VCaP (cell line): Measurements from ENCODE around the gene EIF3K.

Experiments used
- H3K27ac ChIP-seq: fragments of 450-650 bp; 2 replicates; pipeline ENCODE4 v1.5.1; 2017
- TF ChIP-seq, protein P1 (sequence below): fragments of 450-650 bp; conservative IDR thresholded peaks from 2 replicates; pipeline ENCODE4 v1.5.1; 2017; ENCODE audit warnings: mild to moderate bottlenecking, moderate library complexity

The EIF3K gene

DNA sequence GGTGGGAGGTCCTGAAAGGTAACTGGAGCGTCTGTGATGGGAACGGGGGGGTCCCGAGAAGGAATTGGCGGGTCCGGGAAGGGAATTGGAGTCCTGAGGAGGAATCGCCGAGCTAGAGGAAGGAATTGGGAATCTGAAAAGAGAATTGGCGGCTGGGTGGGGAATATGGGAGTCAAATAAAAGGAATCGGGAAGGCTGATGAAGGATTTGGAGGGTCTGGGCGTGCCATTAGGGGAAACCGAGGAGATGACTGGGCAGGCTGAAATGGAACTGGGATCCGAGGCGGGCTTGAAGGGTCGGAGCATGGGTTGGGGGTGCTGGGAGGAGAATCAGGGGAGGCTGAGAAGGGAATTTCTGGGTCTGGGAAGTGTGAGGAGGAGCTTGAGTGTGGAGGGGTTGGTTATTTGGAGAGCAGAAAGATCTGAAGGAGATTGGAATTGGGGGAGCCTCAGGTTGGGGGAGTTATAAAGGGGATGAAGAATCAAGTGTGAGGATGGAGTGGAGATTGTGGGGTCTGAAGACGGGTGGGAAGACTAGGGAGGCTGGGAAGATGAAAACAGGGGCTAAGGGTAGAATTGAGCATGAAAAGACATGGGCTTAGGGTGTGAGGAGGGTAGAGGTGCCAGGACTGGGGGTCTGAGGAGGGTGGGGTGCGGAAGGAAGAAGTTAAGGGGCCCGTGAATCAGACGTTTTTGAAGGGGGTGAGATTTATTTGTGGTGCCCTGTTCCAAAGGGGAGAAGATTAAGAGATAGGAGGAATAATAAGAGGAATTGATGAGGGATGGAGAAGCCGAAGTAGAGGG, 29.2 kb downstream of the EIF3K start:
- TF ChIP-seq, protein P1, sequence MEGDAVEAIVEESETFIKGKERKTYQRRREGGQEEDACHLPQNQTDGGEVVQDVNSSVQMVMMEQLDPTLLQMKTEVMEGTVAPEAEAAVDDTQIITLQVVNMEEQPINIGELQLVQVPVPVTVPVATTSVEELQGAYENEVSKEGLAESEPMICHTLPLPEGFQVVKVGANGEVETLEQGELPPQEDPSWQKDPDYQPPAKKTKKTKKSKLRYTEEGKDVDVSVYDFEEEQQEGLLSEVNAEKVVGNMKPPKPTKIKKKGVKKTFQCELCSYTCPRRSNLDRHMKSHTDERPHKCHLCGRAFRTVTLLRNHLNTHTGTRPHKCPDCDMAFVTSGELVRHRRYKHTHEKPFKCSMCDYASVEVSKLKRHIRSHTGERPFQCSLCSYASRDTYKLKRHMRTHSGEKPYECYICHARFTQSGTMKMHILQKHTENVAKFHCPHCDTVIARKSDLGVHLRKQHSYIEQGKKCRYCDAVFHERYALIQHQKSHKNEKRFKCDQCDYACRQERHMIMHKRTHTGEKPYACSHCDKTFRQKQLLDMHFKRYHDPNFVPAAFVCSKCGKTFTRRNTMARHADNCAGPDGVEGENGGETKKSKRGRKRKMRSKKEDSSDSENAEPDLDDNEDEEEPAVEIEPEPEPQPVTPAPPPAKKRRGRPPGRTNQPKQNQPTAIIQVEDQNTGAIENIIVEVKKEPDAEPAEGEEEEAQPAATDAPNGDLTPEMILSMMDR, result no peak
- H3K27ac ChIP-seq, result peak overlapping the region; percentile 92

DNA sequence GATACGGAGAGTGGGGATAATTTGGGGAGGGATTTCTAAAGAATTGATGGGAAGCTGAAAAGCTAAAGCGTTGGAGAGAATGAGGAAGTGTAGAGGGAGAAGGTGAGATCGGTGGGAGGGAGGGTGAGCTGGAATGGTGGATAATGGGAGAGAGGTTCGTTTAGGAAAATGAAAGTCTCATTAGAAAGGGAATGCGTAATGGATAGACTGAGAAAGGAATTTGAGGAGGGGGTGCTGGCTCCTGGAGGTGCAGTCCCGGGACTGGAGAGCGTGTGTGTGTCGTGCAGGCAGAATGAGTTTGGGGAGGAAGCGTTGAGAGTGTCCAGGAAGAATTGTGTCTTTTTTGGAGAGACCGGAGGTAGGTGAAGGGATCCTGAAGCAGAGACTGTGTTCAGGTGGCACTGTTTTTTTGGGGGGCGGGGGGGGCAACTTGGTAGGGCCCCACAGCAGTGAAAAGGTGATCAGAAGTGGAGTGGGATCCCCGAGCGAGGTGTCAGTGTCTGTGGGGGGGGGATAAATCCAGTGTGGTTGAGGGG, 29.8 kb downstream of the EIF3K start:
- TF ChIP-seq, protein P1, result no peak
- peak overlapping the region; percentile 92 for H3K27ac ChIP-seq

DNA sequence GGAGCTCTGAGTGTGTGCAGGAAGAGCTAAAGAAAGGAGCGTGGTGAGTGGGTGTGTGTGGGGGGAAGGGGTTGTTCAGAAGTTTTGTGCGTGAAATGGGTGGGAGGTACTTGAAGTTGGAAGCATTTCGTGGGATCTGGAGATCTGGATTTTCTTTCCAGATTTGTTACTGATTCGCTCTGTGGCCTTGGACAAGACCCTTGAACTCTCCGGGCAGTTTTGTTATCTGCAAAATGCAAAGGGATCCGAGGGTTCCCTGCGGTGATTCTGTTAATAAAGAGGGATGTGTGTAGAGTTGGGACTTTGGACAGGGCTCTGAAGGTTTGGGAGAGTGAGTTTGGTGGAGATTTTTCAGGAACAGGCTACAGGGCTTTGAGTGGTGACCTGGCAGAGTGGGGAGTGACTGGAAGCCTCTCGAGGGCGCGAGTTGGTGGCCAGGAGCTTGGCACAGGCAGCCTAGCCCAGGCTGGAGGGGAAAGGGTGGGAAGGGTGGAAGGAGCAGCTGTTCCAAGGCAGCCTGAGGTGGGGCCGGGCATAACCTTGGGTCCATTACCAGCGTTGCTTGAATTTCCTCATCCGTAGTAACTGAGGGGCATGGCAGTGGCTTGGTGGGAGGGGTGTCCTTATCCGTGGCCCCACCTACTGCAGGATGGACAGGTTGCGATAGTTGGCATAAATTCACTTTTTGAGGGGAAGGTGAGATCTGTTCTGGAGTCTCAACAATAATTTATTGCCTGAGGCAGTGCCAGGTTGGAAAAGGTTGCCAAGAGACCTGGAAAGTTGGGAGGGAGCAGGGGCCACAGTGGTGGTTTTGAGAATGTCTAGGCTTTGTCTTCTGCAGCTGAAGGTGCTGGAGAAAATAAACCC, 30.6 kb downstream of the EIF3K start:
- TF ChIP-seq, protein P1, result no peak
- peak overlapping the region; percentile 92 for H3K27ac ChIP-seq

DNA sequence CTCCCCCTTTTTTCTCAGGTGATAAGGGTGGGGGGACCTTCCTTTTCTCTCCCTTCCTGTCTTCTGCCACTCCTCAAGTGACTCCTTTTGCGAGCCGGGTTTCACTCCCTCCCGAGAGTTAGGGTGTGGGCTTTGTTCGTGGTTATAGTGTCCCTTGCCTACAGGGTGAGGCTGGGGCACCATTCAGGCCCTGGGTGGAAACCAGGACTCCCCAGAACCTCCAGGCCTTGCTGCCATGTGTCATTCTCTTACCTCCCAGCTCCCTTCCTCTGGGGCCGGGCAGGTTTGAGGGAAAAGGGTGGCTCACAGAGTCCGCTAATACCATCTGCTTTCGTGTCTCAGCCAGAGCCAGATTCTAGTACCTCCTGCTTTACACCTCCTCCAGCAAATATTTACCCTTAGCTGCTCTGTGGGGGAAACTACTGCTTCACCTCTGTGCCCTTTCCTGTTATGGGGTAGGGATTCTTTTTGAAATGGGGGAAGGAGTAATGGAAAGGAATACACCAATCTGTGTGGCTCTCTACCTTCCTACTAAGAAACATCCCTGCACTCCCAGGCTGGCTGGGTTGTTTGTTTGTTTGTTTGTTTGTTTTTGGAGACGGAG, 31.3 kb downstream of the EIF3K start:
- TF ChIP-seq, protein P1, result no peak
- peak overlapping the region; percentile 92 for H3K27ac ChIP-seq

DNA sequence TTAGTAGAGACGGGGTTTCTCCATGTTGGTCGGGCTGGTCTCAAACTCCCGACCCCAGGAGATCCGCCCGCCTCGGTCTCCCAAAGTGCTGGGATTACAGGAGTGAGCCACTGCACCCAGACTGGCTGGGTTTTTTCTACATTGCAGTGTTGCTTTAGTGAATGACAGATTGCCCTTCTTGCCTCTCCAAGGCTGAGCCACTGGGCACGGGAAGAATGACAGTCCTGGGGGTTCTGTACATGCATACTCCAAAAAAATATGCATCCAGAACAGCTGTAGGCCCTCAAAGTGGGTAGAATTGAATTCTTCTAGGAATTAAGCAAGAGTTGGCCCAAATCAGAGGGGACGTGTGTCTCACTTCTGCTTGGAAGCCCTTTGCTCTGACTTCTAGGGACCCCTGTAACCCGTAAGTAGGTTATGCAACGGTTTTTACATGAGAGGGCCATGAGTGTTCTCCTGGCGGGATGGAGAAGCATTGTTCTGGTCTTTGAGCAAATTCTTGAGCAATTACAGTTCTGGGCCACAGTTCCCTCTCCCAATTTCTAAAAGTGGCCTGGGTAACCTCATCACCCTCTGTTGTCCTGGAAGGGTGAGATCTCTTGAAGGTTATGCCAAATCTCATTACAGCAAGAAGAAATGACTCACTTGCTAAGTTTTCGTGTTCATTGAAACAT, 32.1 kb downstream of the EIF3K start:
- peak overlapping the region; percentile 92 for H3K27ac ChIP-seq
- TF ChIP-seq, protein P1, result no peak

DNA sequence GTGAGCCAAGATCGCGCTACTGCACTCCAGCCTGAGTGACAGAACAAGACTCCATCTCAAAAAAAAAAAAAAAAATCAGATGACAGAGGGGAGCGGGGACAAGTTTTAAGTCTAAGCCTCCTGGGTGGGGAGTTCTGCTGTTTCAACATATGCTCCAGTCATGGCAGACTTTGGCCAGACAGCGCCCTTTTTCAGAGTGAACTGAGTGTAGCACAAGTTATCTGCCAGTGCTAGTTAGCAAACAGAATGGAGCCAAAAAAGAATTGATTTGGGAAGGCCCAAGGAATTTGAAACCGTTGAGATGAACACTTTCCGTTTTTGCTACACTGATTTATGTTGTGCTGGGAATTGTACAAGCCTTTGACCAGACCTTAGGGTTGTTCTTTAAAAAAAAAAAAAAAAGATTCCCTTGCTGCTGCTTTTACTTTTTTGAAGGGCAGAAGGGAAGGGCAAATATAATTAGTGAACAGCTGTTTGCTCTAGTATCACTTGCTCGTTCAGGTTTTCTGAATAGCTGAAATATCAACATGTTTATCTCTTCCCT, 34.1 kb downstream of the EIF3K start:
- peak overlapping the region; percentile 92 for H3K27ac ChIP-seq
- TF ChIP-seq, protein P1, result no peak
